Measurements from ENCODE around the gene ZDHHC18.

The ZDHHC18 gene

GRCh38 chr1:26811708-26812107 is 14.8 kb upstream of the ZDHHC18 start:
- DNase-seq = no peak

GRCh38 chr1:26814377-26814776 is 12.1 kb upstream of the ZDHHC18 start:
- no peaks in the 10 kb centered on the region for H3K36me3 Mint-ChIP-seq (ENCODE audit: low read depth)
- H3K4me1 Mint-ChIP-seq (ENCODE audit: low read depth) = peaks cover 28% of the 10 kb centered on the region
- H3K9me3 Mint-ChIP-seq = no peaks in the 10 kb centered on the region
- DNase-seq = no peak
- no peak overlapping the region for H3K4me3 Mint-ChIP-seq
- no peak overlapping the region for H3K27ac Mint-ChIP-seq
- H3K27me3 Mint-ChIP-seq = no peaks in the 10 kb centered on the region

More at GRCh38 chr1:26811708-26812107, 14.8 kb upstream of the ZDHHC18 start:
- H3K4me1 Mint-ChIP-seq (ENCODE audit: low read depth) = peaks cover 28% of the 10 kb centered on the region
- H3K4me3 Mint-ChIP-seq = no peak overlapping the region
- peak overlapping the region; percentile 61 for H3K27ac Mint-ChIP-seq
- H3K9me3 Mint-ChIP-seq = no peaks in the 10 kb centered on the region
- H3K27me3 Mint-ChIP-seq = no peaks in the 10 kb centered on the region
- no peaks in the 10 kb centered on the region for H3K36me3 Mint-ChIP-seq (ENCODE audit: low read depth)

- Mint-ChIP-seq H3K4me1 (ENCODE audit: low read depth) (peaks cover 26% of the 10 kb centered on the region), H3K27ac (no peak overlapping the region), H3K9me3 (no peaks in the 10 kb centered on the region), H3K27me3 (no peaks in the 10 kb centered on the region), H3K4me3 (no peak overlapping the region), H3K36me3 (ENCODE audit: low read depth) (no peaks in the 10 kb centered on the region)
- no peak for DNase-seq
Observed at GRCh38 chr1:26814893-26815292, 11.6 kb upstream of the ZDHHC18 start.

DNA sequence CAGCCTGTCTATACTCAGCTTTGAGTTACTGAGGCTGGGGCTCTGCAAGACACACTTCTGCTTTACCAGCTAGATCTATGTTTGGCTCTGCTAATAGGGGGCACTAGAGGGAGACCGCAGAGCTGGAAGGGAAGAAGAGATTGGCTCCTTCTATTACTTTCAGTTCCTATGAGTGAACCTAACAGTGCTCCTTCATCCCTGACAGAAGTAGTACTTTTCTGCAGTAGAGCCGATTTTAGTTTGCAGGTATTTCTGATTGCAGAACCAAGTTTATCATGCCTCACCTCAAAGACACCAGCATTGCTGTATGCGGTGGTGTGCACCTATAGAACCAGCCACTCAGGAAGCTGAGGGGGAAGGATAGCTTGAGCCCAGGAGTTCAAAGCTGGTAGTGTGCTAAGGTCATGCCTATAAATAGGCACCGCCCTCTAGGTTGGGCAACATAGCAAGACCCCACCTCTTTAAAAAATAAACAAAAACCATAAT is 5.7 kb upstream of the ZDHHC18 start:
- peak overlapping the region; percentile 63 for H3K27ac Mint-ChIP-seq
- peaks cover 26% of the 10 kb centered on the region for H3K4me1 Mint-ChIP-seq (ENCODE audit: low read depth)
- H3K4me3 Mint-ChIP-seq = peak overlapping the region; percentile 41
- no peaks in the 10 kb centered on the region for H3K27me3 Mint-ChIP-seq
- no peaks in the 10 kb centered on the region for H3K9me3 Mint-ChIP-seq
- no peaks in the 10 kb centered on the region for H3K36me3 Mint-ChIP-seq (ENCODE audit: low read depth)
- DNase-seq = no peak

- H3K4me3 Mint-ChIP-seq = no peak overlapping the region
- DNase-seq = no peak
- H3K27ac Mint-ChIP-seq = peak overlapping the region; percentile 1
- H3K9me3 Mint-ChIP-seq = no peaks in the 10 kb centered on the region
- peaks cover 13% of the 10 kb centered on the region for H3K36me3 Mint-ChIP-seq (ENCODE audit: low read depth)
- H3K4me1 Mint-ChIP-seq (ENCODE audit: low read depth) = peaks cover 36% of the 10 kb centered on the region
- no peaks in the 10 kb centered on the region for H3K27me3 Mint-ChIP-seq
Observed at GRCh38 chr1:26822737-26823395, 3.6 kb upstream of the ZDHHC18 start.

GRCh38 chr1:26824731-26825130 is 1.8 kb upstream of the ZDHHC18 start:
- H3K9me3 Mint-ChIP-seq = no peaks in the 10 kb centered on the region
- peaks cover 31% of the 10 kb centered on the region for H3K36me3 Mint-ChIP-seq (ENCODE audit: low read depth)
- peaks cover 55% of the 10 kb centered on the region for H3K4me1 Mint-ChIP-seq (ENCODE audit: low read depth)
- DNase-seq = no peak
- H3K27me3 Mint-ChIP-seq = no peaks in the 10 kb centered on the region
- H3K4me3 Mint-ChIP-seq = no peak overlapping the region
- peak overlapping the region; percentile 96 for H3K27ac Mint-ChIP-seq

DNA sequence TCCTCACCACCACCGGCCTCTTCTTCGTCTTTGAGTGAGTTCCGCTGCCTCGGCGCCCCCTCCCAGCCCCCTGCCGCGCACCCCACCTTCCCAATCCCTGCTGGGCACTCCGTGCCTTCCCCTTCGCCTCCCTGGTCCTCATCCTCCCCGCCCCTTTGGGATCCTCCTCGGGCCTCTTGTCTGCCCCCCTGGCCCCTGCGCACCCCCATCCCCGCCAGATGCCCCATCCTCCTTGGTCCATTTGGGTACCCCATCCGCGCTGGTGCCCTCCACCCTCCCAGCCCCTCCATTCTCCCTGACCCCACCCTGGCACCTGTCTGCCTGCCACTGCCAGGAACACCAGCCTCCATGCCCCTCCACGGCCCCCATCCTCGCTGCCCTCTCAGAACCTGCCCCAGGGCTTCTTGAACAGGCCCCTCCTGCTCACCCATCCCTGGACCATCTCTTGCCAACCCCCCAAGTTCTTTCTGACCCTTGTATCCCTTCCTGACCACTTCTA is 667 bp downstream of the ZDHHC18 start:
- peaks cover 54% of the 10 kb centered on the region for H3K36me3 Mint-ChIP-seq (ENCODE audit: low read depth)
- peak; percentile 51 for DNase-seq
- no peaks in the 10 kb centered on the region for H3K27me3 Mint-ChIP-seq
- H3K4me1 Mint-ChIP-seq (ENCODE audit: low read depth) = peaks cover 64% of the 10 kb centered on the region
- peak overlapping the region; percentile 98 for H3K27ac Mint-ChIP-seq
- no peaks in the 10 kb centered on the region for H3K9me3 Mint-ChIP-seq
- H3K4me3 Mint-ChIP-seq = peak overlapping the region; percentile 97

GRCh38 chr1:26827663-26828062 is 1.2 kb downstream of the ZDHHC18 start:
- no peaks in the 10 kb centered on the region for H3K9me3 Mint-ChIP-seq
- H3K27me3 Mint-ChIP-seq = no peaks in the 10 kb centered on the region
- H3K27ac Mint-ChIP-seq = peak overlapping the region; percentile 98
- no peak for DNase-seq
- H3K4me3 Mint-ChIP-seq = peak overlapping the region; percentile 97
- peaks cover 59% of the 10 kb centered on the region for H3K36me3 Mint-ChIP-seq (ENCODE audit: low read depth)
- H3K4me1 Mint-ChIP-seq (ENCODE audit: low read depth) = peaks cover 70% of the 10 kb centered on the region

- H3K4me3 Mint-ChIP-seq = peak overlapping the region; percentile 97
- H3K4me1 Mint-ChIP-seq (ENCODE audit: low read depth) = peaks cover 73% of the 10 kb centered on the region
- H3K27me3 Mint-ChIP-seq = no peaks in the 10 kb centered on the region
- H3K9me3 Mint-ChIP-seq = no peaks in the 10 kb centered on the region
- H3K27ac Mint-ChIP-seq = peak overlapping the region; percentile 98
- DNase-seq = no peak
- peaks cover 67% of the 10 kb centered on the region for H3K36me3 Mint-ChIP-seq (ENCODE audit: low read depth)
Observed at GRCh38 chr1:26828411-26828991, 2.0 kb downstream of the ZDHHC18 start.

- no peaks in the 10 kb centered on the region for H3K27me3 Mint-ChIP-seq
- H3K27ac Mint-ChIP-seq = peak overlapping the region; percentile 98
- H3K4me3 Mint-ChIP-seq = peak overlapping the region; percentile 97
- peaks cover 76% of the 10 kb centered on the region for H3K36me3 Mint-ChIP-seq (ENCODE audit: low read depth)
- no peaks in the 10 kb centered on the region for H3K9me3 Mint-ChIP-seq
- H3K4me1 Mint-ChIP-seq (ENCODE audit: low read depth) = peaks cover 82% of the 10 kb centered on the region
- no peak for DNase-seq
Observed at GRCh38 chr1:26829184-26829911, 2.9 kb downstream of the ZDHHC18 start.

DNA sequence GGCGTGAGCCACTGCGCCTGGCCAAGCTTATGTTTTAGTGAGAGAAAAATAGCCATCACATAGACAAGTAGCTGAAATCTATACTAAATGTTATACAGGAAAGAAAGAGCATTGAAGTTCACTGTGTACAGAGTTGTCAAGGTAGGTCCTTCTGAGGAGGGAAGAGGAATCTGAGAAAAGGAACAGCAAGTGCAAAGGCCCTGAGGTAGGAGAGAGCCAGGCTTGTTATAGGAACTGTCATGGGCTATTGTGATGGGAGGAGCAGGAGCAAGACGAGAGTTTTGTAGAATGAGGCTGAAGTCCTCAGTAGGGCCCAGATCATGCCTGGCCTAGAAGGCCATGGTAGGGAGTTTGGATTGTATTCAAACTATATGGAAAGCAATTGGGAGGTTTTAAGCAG is 4.6 kb downstream of the ZDHHC18 start:
- Mint-ChIP-seq H3K36me3 (ENCODE audit: low read depth) (peaks cover 93% of the 10 kb centered on the region), H3K4me1 (ENCODE audit: low read depth) (peaks cover 78% of the 10 kb centered on the region), H3K4me3 (no peak overlapping the region), H3K27ac (peak overlapping the region; percentile 98), H3K9me3 (no peaks in the 10 kb centered on the region), H3K27me3 (no peaks in the 10 kb centered on the region)
- DNase-seq = no peak

GRCh38 chr1:26831546-26832248 is 5.2 kb downstream of the ZDHHC18 start:
- DNase-seq = no peak
- peaks cover 76% of the 10 kb centered on the region for H3K4me1 Mint-ChIP-seq (ENCODE audit: low read depth)
- no peaks in the 10 kb centered on the region for H3K27me3 Mint-ChIP-seq
- H3K27ac Mint-ChIP-seq = peak overlapping the region; percentile 98
- H3K9me3 Mint-ChIP-seq = no peaks in the 10 kb centered on the region
- H3K4me3 Mint-ChIP-seq = no peak overlapping the region
- H3K36me3 Mint-ChIP-seq (ENCODE audit: low read depth) = peaks cover 96% of the 10 kb centered on the region

DNA sequence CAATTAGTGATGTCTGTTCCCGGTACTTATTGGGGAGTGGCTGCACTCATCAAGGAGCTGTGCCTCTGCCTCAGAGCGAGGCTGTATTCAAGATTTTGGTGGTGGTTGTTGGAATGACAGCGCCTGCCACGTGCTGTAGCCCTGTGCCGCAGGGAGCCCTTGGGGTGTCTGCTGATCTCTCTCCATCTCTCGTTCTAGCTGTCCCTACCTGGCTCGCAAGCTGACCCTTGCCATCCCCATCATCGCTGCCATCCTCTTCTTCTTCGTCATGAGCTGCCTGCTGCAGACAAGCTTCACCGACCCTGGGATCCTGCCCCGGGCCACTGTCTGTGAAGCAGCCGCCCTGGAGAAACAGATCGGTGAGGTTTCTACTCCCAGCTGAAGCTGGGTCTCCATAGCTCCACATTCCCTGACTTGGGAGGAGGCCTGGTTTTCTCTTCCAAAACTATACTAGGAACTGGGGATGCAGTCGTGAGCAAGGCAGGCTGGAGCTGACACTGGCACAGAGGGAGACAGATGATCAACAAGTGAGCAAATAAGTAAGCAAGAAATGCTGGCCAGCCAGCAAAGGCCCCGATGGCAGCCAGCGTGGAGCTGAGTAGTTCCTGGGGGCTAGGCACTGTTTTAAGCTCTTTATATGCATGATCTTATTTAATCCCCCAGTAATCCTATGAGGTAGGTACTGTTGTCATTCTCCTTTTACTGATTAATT is 5.9 kb downstream of the ZDHHC18 start:
- Mint-ChIP-seq H3K36me3 (ENCODE audit: low read depth) (peaks cover 90% of the 10 kb centered on the region), H3K27me3 (no peaks in the 10 kb centered on the region), H3K4me1 (ENCODE audit: low read depth) (peaks cover 75% of the 10 kb centered on the region), H3K4me3 (peak overlapping the region; percentile 70), H3K27ac (peak overlapping the region; percentile 98), H3K9me3 (no peaks in the 10 kb centered on the region)
- no peak for DNase-seq

Data from activated T-cell treated with anti-CD3 and anti-CD28 coated beads, Interleukin-2, amount 50 U/mL, for 24 hours (primary cell).